GM19324 (cell line): Measurements from ENCODE around the gene ZNF777.

Source experiments
- ATAC-seq: cut with Tn5 transposase; IDR thresholded peaks from one replicate; pipeline ENCODE4 v1.9.1; 2021; ENCODE audit warnings: mild to moderate bottlenecking, moderate library complexity; ENCODE audit not compliant: unreplicated experiment, low FRiP score

The ZNF777 gene

GRCh38 chr7:149477494-149478443 lies 16.9 kb upstream of the ZNF777 start:
- no peak for ATAC-seq

GRCh38 chr7:149476791-149477190 lies 15.9 kb upstream of the ZNF777 start:
- no peak for ATAC-seq

- no peak for ATAC-seq
These were observed 14.5 kb upstream of the ZNF777 start for GRCh38 chr7:149475121-149476045.

- ATAC-seq: no peak
These were observed 13.7 kb upstream of the ZNF777 start for GRCh38 chr7:149474309-149475120.

- ATAC-seq: no peak
These were observed 12.4 kb upstream of the ZNF777 start for GRCh38 chr7:149473251-149473650.

GRCh38 chr7:149471289-149471953 lies 10.6 kb upstream of the ZNF777 start:
- no peak for ATAC-seq

- no peak for ATAC-seq
These were observed 8.9 kb upstream of the ZNF777 start for GRCh38 chr7:149469806-149470205.

- no peak for ATAC-seq
These were observed 7.3 kb upstream of the ZNF777 start for GRCh38 chr7:149468208-149468607.

- no peak for ATAC-seq
These were observed 6.5 kb upstream of the ZNF777 start for GRCh38 chr7:149467321-149467859.

GRCh38 chr7:149466364-149466763 lies 5.5 kb upstream of the ZNF777 start:
- no peak for ATAC-seq

GRCh38 chr7:149463500-149464161 lies 2.8 kb upstream of the ZNF777 start:
- ATAC-seq: no peak

- no peak for ATAC-seq
These were observed 1.2 kb upstream of the ZNF777 start for GRCh38 chr7:149462101-149462520.

GRCh38 chr7:149459540-149460452 lies 1.1 kb downstream of the ZNF777 start:
- peak; percentile 45 for ATAC-seq

- ATAC-seq: no peak
These were observed 1.7 kb downstream of the ZNF777 start for GRCh38 chr7:149459201-149459539.

GRCh38 chr7:149458235-149458634 lies 2.6 kb downstream of the ZNF777 start:
- no peak for ATAC-seq

- ATAC-seq: no peak
These were observed 3.1 kb downstream of the ZNF777 start for GRCh38 chr7:149457766-149458165.

GRCh38 chr7:149456506-149457421 lies 4.1 kb downstream of the ZNF777 start:
- no peak for ATAC-seq
